D721Med (cell line): Measurements from ENCODE around the gene CST9.

Experiments used
- DNase-seq: peaks from one replicate; pipeline ENCODE4 v3.0.0; 2011; ENCODE audit warnings: low spot score; ENCODE audit not compliant: insufficient read length
- FAIRE-seq: peaks from 2 replicates; lab custom pipeline; 2011; peaks lifted over from hg19 to GRCh38; lab: Jason Lieb, UNC
- TF ChIP-seq, protein P1 (sequence below): IDR thresholded peaks from 2 replicates; pipeline ENCODE4 v1.5.1; 2012; ENCODE audit warnings: mild to moderate bottlenecking, control low read depth; ENCODE audit not compliant: insufficient read depth; ENCODE audit errors: missing control alignments

The CST9 gene

DNA sequence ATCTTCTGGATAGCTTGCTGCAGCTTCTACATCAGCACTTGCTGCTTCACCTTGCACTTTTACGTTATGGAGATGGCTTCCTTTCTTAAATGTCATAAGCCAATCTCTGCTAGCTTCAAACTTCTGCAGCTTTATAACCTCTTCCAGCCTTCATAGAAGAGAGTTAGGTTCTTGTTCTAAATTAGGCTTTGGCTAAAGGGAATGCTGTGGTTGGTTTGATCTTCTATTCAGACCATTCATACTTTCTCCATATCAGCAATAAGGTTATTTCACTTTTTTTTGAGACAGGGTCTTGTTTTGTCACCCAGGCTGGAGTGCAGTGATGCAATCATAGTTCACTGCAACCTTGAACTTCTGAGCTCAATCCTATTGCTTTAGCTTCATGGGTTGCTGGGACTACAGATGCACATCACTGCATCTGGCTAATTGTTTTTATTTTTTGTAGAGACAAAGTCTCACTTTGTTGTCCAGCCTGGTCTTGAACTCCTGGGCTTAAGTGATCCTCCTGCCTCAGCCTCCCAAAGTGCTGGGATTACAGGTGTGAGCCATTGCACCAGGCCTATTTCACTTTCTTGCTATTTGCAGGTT, 44.2 kb upstream of the CST9 start:
- DNase-seq = no peak
- TF ChIP-seq, protein P1, sequence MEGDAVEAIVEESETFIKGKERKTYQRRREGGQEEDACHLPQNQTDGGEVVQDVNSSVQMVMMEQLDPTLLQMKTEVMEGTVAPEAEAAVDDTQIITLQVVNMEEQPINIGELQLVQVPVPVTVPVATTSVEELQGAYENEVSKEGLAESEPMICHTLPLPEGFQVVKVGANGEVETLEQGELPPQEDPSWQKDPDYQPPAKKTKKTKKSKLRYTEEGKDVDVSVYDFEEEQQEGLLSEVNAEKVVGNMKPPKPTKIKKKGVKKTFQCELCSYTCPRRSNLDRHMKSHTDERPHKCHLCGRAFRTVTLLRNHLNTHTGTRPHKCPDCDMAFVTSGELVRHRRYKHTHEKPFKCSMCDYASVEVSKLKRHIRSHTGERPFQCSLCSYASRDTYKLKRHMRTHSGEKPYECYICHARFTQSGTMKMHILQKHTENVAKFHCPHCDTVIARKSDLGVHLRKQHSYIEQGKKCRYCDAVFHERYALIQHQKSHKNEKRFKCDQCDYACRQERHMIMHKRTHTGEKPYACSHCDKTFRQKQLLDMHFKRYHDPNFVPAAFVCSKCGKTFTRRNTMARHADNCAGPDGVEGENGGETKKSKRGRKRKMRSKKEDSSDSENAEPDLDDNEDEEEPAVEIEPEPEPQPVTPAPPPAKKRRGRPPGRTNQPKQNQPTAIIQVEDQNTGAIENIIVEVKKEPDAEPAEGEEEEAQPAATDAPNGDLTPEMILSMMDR = no peak
- no peak for FAIRE-seq

DNA sequence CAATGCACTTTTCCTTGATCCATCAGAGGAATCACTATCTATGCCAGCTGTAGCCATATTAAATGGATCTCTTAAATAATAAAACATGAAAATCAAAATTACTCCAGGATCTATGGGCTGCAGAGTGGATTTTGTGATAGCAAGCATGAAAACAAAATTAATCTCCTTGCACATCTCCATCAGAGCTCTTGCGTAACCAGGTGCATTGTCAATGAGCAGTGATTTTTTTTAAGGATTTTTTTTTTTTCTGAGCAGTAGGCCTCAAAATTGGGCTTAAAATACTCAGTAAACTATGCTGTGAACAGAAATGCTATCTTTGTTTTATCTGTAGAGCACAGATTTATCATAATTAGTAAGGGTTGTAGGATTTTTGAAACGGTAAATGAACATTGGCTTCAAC, 43.5 kb upstream of the CST9 start:
- TF ChIP-seq, protein P1 = no peak
- FAIRE-seq (no peak), DNase-seq (no peak)

DNA sequence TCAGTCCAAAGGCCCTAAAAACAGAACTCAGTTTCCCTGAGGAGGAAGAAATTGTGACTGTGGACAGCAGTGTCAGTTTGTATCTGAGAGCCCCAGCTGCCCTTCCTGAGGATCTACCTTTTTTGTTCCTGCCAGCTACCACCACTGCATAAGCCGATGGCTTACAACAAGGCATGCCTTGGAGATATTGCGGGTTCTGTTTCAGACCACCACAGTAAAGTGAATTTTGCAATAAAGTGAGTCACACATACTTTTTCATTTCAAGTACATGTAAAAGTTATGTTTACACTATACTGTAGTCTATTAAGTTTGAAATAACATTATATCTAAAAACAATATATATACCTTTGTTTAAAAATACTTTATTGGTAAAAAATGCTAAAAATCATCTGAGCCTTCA, 41.6 kb upstream of the CST9 start:
- FAIRE-seq = no peak
- TF ChIP-seq, protein P1 = no peak

DNA sequence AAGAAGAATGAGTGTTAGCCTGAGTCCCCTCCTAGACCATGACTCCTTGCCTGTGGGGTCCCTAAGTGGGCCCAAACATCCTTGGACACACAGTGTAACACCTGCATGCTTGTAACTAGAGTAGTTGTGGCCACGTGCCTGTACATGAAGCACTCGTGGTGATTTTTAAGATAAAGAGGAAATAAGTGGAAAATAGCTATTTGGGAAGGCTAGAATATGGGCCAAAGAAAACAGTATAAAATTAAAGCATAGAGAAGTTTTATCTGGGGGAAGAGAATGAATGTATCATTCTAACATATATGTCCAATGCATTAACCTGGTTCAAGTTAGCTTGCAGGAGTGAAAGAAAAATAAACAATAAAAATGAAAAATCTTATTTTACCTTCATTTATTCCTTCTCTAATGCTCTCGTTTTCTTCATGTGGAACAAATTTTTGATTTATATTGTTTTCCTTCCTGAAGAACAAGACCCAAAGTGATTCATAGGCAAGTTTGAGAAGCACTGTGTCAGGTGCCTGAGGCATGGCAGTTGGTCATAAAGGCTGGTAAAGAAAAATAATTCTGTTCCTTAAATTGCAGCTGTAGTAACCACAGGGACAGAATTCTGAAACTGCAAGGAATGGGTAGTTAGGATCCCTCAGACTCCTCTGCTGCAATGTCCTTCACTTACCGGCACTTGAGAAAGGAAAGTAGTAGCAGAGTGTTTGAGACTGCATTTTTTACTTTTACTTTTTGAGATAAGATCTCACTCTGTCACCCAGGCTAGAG, 40.6 kb upstream of the CST9 start:
- TF ChIP-seq, protein P1 = no peak
- no peak for DNase-seq
- FAIRE-seq = no peak

More for the DNA sequence above, 41.6 kb upstream of the CST9 start:
- no peak for DNase-seq

DNA sequence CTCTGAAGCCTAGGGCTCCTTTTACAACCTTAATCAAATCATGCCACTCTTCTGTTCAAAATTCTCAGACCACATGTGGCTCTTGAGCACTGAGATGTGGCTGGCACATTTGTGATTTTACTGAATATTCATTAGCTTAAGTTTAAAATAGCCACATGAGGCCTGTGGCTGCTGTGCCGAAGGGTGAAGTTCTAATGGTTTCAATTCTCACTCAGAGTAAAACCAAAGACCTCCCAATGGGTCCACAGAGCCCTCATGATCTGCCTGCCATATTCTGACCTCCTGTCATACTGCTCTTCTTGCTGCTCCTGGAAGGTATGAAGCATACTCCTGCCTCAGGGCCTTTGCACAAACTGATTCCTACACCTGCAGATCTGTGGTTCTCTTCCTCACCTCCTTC, 39.9 kb upstream of the CST9 start:
- TF ChIP-seq, protein P1 = no peak
- no peak for FAIRE-seq
- no peak for DNase-seq

DNA sequence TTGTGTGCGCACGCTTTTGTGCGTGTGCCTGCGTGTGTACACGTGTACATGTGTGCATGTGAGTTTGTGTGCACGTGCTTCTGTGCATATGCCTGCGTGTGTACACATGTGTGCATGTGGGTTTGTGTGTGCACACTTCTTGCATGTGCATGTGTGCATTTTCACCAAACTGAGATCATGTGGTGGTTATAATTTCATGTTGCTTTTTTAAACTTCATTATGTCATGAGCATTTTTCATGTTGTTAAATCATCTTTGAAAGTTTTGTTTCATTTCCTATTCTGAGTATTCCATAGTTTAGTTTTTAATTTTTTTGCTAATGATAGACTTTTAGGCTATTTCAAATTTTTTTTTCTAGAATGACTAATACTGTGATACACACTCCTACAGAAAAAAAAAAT, 38.4 kb upstream of the CST9 start:
- DNase-seq (no peak), FAIRE-seq (no peak)
- TF ChIP-seq, protein P1 = no peak

DNA sequence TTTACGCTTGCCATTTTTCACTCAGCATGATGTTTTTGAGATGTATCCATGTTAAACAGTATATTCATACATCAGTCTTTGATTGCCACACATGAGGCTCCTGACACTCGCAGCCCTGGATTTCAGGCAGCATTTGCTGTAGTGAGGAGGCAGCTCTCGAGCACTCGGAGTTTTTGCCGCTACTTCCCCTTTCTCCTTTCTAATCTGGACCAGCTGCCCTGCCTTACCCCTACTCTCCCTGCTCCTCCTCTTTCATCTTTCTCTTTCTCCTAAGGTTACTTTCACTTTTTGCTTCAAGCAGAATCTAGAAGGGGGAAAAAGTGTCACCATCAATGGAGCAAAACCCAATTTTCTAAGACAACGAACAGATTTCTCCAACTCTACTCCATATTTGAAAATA, 37.9 kb upstream of the CST9 start:
- DNase-seq = no peak
- FAIRE-seq = no peak
- TF ChIP-seq, protein P1 = no peak
